LoVo (cell line): ENCODE measurements around the gene XCL2.
"Not testable (repeated sequence)": the region's sequence is repeated elsewhere in the genome, so short reads cannot be mapped to it uniquely, and the experiment has no call there.

Experiments used
- DNase-seq: peaks from one replicate; pipeline ENCODE4 v3.0.0-alpha.2; 2016; ENCODE audit warnings: low spot score

The XCL2 gene

GRCh38 chr1:168543840-168544498 lies at the start of gene XCL2:
Gene XCL2, minus strand, starts transcription at chr1:168543997. Its CDS starts 33 bp downstream, at chr1:168543964.
- DNase-seq: not testable (repeated sequence)

- no peak for DNase-seq
Observed at GRCh38 chr1:168591641-168592250, 47.9 kb upstream of the XCL2 start.

DNA sequence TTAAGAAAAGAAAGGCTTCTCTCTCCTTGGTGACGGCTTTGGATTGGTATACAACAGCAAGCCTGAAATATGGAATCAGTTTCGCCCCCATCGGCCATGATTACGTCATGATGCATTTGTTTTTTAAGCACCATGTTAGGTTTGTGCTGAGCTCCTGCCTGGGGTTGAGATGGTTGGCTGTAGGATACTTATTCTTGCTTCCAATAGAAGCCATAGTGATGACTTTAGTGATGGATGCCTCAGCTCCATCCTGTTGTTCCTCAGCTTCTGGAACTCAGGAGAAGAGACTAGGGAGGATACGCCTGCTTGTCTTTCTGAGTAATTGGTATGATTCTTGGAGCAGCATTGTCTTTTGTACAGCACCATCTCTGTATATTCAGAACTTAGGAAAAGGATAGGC lies 47.3 kb upstream of the XCL2 start:
- no peak for DNase-seq

DNA sequence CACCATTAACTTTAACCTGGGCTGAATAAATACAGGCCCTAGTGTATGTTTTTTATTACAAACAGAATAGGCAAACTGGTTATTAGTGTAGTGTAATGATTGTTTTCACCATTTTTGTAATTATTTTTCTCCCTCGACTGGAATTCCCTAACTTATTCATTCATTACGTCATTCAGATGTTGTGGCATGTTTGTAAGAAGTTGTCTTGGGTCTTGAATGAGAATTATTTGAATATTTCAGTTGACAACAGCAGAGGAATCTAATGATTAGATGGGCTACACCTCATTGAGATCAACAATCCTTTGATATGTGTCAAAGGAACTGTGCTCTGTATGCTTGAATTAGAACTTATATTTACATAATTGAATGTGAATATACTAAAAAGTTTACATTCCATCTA lies 45.4 kb upstream of the XCL2 start:
- DNase-seq: no peak

DNA sequence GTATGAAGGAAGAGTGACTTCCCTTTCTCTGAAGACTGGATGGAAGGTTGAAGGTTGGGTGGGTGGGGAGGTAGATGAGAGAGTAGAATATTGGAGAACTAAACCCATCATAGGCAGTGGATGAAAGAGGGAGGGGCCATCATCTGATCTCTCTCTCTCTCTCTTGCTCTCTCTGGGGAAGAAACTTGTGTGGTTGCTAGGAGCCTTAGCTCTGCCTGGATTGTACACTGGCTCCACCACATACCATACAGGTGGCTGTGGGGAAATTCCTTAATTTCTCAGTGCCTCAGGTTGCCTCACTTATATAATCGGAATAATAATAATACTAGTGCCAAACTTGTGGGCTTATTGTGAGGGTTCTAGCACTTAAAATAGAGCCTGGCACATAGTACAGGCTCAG lies 42.1 kb upstream of the XCL2 start:
- no peak for DNase-seq

DNA sequence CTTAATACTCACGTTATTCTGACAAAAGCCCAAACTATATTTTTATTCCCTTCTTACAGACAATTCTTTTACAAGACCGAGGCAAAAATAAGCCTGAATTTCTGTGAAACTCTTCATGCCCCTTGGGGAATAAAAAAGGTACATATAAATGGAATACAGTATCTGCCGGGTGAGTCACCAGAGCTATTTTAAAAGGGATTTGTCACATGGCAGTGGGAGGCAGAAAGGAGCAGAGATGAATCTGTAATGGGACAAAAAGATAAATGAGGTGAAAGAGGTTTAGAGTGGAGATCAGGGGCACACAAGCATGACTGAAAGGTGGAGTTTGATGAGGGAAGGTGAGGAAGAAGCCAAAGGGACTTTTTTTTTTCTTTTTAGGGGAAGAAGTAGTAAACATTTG lies 41.4 kb upstream of the XCL2 start:
- DNase-seq: no peak

DNA sequence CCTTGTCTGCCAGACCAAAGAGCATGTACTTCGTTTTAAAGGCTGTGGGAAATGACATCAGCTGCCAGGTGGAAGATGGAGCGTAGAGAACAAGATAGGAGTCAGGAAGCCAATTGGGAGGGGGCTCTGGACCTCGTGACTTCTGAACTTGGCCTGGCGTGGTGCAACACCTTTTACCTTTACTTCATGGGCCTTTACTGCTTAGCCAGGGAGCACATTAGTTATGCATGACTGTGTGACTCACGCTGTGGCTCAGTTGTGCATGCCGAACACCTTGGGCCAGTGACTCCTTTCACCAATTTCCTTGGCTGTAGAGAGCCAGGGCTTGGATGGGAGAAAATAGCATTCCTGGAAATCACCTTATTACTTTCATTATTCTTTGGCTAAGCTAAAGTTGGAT lies 39.8 kb upstream of the XCL2 start:
- DNase-seq: no peak

DNA sequence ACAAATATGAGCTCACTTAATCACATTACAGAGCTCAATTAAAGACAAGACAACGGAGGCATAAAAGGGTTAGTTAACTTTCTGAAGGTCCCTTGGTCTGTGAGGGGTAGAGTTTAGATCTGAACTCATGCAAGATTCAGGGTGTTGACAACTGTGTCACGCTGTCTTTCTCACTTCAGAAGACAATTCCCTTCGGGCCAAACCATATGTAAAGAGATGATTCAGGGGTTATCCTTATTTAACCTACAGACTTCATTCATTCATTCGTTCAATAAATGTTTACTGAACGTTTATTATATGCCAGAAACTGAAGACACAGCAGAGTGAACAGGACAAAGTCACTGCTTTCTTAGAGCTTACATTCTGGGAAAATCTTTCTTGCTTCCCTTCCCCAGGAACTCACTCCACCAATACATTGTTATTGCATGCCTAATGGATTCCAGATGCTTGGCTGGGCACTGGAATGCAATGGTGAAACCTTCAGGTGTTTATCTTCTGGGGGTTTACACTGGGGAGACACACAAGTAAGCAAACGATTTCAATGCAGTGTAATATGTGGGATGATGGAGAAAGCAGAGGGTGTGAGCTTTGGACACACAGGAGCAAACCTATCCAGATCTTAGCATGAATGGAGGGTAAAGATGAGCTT lies 39.0 kb upstream of the XCL2 start:
- no peak for DNase-seq

- DNase-seq: no peak
Observed at GRCh38 chr1:168581817-168582572, 38.2 kb upstream of the XCL2 start.

- DNase-seq: not testable (repeated sequence)
Observed at GRCh38 chr1:168580991-168581390, 37.2 kb upstream of the XCL2 start.

- DNase-seq: not testable (repeated sequence)
Observed at GRCh38 chr1:168580290-168580689, 36.5 kb upstream of the XCL2 start.

DNA sequence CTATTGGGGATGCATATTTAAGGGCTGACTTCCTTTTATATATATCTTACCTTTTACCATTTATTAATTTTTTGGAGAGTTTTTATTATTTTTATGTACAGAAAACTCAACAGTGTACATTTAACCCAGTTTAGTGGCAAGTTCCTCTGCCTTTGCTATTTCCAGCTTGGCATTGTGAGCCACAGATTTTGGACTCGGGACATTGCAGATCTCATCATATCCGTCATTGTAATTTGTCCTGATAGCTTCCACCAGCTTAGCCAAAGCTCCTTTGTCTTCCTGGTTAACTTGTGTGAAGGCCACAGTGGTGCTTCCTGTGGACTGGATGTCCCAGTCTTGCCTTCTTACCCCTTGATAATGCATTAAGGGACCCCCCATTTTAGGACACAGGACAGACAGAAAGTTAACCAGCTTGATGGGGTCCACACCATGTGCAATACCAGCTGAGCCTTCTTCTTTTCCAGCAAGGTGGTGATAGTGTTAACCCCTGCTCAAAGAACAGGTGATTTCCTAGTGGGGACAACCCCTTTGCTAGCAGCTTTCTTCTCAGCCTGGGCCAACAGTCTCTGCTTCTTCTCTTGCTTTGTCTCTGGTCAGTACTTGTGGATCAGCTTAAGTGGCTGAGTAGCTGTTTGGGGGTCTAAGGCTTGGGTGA lies 34.9 kb upstream of the XCL2 start:
- not testable (repeated sequence) for DNase-seq

GRCh38 chr1:168576245-168576688 lies 32.5 kb upstream of the XCL2 start, which contains the start of gene XCL1:
Gene XCL1, plus strand, starts transcription at chr1:168576605. Its CDS starts 33 bp downstream, at chr1:168576638.
- not testable (repeated sequence) for DNase-seq

DNA sequence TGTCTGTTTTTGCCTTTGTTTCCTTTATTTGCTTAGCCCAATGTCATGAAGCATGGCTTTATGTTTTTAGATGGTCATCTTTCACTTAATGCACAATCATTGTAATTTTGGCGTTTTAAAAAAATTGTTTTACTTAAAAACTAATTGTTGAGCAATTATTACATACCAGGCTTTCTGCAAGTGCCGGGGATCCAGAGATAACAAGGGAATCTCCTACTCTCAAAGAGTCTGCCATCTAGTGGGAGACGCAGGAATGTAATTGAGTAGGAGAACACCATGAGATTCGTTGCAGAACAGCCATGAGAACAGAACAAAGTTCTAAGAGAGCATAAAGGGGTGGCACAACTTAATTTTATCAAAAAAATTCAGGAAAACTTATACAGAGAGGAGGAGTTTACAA lies 30.4 kb upstream of the XCL2 start:
- DNase-seq: peak; percentile 26

DNA sequence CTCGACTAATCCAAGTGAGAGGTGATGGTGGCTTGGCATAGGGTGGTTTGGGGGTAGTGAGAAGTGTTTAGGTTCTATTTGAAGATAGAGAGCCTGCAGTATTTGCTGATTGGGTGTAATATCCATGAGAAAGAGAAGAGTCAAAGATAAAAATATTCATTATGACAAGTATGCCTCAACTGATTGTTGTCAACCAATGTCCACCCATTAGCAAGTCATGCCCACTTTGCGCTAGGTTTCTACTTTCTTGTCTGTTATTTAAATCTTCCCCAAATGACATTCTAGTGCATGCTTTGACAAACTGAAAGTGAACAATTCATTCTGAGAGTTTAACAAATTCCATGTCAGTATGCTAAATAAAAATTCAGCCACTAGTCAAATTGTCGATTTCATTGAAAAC lies 28.8 kb upstream of the XCL2 start:
- no peak for DNase-seq

DNA sequence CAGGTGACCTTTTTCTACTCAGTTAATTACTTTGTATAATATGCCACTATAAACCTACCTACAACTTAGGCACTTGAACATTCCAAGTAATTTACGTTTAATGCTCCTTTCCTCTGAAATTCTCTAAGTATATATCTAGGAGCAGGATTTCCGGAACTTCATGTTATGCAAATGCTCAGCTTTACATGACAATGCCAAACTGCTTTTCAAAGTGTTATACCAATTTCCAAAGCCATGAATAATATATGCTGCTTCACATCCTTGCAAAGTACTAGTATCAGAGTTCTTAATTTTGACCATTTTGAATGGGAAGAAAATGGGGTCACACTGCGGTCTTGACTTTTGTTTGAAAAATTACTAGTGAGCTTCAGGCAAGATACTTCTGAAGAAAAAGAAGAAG lies 26.9 kb upstream of the XCL2 start:
- no peak for DNase-seq

DNA sequence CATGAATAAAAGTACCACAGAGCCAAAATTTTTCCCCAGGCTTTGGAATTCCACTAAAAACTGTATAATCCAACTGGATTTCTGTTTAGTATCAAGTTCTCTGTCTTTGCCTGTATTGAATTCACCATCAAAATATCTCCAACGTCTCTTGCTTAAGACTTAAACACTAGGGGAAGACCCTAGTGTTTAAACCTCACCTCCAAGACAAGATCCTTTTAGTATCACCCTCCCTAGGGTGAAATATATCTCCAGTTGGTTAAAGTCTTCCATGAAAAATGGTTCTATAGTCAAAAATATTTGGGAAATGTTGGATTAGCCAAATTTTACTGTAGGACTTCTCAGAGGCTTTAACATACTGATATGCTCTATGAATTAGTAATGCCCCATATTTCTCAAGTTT lies 24.5 kb upstream of the XCL2 start:
- DNase-seq: no peak

DNA sequence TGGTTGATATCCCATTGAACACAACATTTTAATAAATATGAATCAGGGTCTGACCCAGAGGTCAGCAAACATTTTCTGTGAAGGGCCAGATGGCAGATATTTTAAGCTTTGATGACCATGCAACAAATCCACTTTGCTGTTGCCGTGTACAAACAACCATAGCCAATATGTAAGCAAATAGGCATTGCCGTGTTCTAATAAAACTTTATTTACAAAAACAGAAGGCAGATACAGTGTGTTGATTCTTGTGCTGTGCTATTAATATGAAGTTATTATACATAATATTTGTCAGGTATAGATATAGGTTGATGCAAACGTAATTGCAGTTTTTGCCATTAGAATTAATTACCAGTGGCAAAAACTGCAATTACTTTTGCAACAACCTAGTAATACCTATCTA lies 23.8 kb upstream of the XCL2 start:
- no peak for DNase-seq

DNA sequence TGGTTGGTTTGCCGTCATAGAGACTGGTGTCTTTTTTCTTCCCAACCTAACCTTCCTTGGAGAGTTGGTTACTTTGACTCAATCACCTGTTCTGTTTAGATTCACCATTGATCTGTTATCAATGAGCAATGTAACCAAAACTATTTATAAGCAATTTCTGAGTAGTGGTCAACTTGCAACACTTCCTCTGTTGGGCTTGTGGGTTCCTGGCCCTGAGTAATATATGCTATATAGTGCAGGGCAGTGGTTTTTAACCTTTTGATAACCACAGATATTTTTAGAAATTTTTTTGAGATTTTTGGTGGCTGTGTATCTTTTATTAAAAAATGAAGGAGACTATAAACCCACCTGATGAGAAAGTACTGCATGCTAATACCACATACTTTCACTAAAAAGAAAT lies 23.2 kb upstream of the XCL2 start:
- no peak for DNase-seq

DNA sequence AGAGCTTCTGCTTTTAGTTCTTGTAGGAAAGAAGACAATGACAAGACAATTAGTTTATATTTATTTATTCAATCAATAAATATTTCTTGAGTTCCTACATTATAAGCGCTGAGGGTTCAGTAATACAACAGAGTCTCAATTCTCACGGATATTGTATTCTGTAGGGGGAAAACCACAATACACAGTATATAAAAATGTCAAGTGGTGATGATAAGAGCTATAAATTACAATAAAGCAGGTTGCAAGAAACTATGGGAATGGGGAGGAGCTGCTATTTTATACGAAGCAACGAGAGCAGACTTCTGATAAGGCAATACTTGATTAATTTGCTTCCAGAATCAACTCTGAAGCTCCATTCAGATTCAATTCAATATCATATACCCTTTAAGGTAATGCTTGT lies 22.0 kb upstream of the XCL2 start:
- no peak for DNase-seq

DNA sequence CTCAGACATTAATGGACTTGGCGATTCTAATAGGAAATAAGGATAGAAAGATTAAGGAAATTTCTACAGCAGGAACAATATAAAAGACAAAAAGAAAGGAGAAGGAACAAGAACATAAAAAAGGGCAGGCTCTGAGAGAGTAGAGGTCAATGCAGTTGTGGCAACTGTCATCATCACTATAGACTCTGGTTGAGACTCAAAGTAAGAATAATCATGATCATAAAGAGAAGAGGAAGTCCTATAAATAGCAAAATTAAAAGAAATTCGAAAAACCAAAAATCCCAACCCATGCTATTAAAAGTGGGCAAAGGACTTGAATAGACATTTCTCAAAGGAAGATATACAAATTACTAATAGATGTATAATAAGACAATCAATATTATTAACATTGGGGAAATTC lies 18.2 kb upstream of the XCL2 start:
- DNase-seq: no peak

GRCh38 chr1:168560370-168560769 lies 16.6 kb upstream of the XCL2 start:
- no peak for DNase-seq
